ENCODE results near the gene CITED2.
A peak's percentile ranks its signal among the peaks of the same experiment; 100 is the strongest.

The CITED2 gene

GRCh38 chr6:139356924-139357323, 17.5 kb downstream of the CITED2 start:
- Histone ChIP-seq H3K27me3 (ENCODE audit: insufficient read depth, low read length, poor library complexity) (no peaks in the 10 kb centered on the region), H3K23ac (ENCODE audit: low read length) (no peak overlapping the region), H3K79me1 (ENCODE audit: low read length) (no peaks in the 10 kb centered on the region), H3K9ac (ENCODE audit: low read length) (no peak overlapping the region), H3K18ac (ENCODE audit: low read length) (no peak overlapping the region), H3K36me3 (ENCODE audit: control insufficient read depth, insufficient read depth, low read length) (no peaks in the 10 kb centered on the region), H3K4me3 (ENCODE audit: low read length) (no peak overlapping the region), H3K4me1 (ENCODE audit: control insufficient read depth, low read depth, low read length) (no peaks in the 10 kb centered on the region), H4K8ac (ENCODE audit: low read depth, low read length) (no peak overlapping the region), H2AK5ac (ENCODE audit: low read length) (no peak overlapping the region), H2BK15ac (replicated peaks; ENCODE audit: low read depth) (no peak overlapping the region), H2BK5ac (ENCODE audit: low read length) (no peak overlapping the region), H4K5ac (ENCODE audit: low read length) (no peak overlapping the region), H2BK120ac (ENCODE audit: low read depth, low read length) (no peak overlapping the region), H3K79me2 (ENCODE audit: control insufficient read depth, insufficient read depth, low read length) (no peaks in the 10 kb centered on the region), H3K27ac (ENCODE audit: low read depth, low read length) (no peak overlapping the region), H3K4me2 (ENCODE audit: low read length) (no peak overlapping the region), H3K56ac (ENCODE audit: low read length) (no peak overlapping the region), H3K4ac (ENCODE audit: low read depth, low read length) (no peak overlapping the region)
- DNase-seq, result no peak
- no CpG with 5 or more reads among the region's 2 CpGs for WGBS (ENCODE audit: extremely low coverage, insufficient coverage, low lambda C conversion rate)

GRCh38 chr6:139355777-139356445, 18.5 kb downstream of the CITED2 start:
- no peak overlapping the region for H3K9ac ChIP-seq (ENCODE audit: low read length)
- H3K4me1 ChIP-seq (ENCODE audit: control insufficient read depth, low read depth, low read length), result no peaks in the 10 kb centered on the region
- no peak overlapping the region for H3K18ac ChIP-seq (ENCODE audit: low read length)
- no peak overlapping the region for H2BK120ac ChIP-seq (ENCODE audit: low read depth, low read length)
- peak overlapping the region; percentile 16 for H3K4ac ChIP-seq (ENCODE audit: low read depth, low read length)
- no peak overlapping the region for H3K27ac ChIP-seq (ENCODE audit: low read depth, low read length)
- no peak overlapping the region for H2AK5ac ChIP-seq (ENCODE audit: low read length)
- H3K4me3 ChIP-seq (ENCODE audit: low read length), result no peak overlapping the region
- H4K5ac ChIP-seq (ENCODE audit: low read length), result no peak overlapping the region
- no peak overlapping the region for H3K4me2 ChIP-seq (ENCODE audit: low read length)
- no peaks in the 10 kb centered on the region for H3K79me2 ChIP-seq (ENCODE audit: control insufficient read depth, insufficient read depth, low read length)
- H3K23ac ChIP-seq (ENCODE audit: low read length), result no peak overlapping the region
- H4K8ac ChIP-seq (ENCODE audit: low read depth, low read length), result no peak overlapping the region
- no peak overlapping the region for H2BK15ac ChIP-seq (replicated peaks; ENCODE audit: low read depth)
- H2BK5ac ChIP-seq (ENCODE audit: low read length), result no peak overlapping the region
- DNase-seq, result no peak
- H3K36me3 ChIP-seq (ENCODE audit: control insufficient read depth, insufficient read depth, low read length), result no peaks in the 10 kb centered on the region
- no peak overlapping the region for H3K56ac ChIP-seq (ENCODE audit: low read length)
- H3K79me1 ChIP-seq (ENCODE audit: low read length), result no peaks in the 10 kb centered on the region
- WGBS (ENCODE audit: extremely low coverage, insufficient coverage, low lambda C conversion rate), result no CpG with 5 or more reads among the region's 7 CpGs
- no peaks in the 10 kb centered on the region for H3K27me3 ChIP-seq (ENCODE audit: insufficient read depth, low read length, poor library complexity)

GRCh38 chr6:139355172-139355571, 19.3 kb downstream of the CITED2 start:
- H2BK120ac ChIP-seq (ENCODE audit: low read depth, low read length), result no peak overlapping the region
- no peak overlapping the region for H3K56ac ChIP-seq (ENCODE audit: low read length)
- no peak overlapping the region for H3K27ac ChIP-seq (ENCODE audit: low read depth, low read length)
- H2BK15ac ChIP-seq (replicated peaks; ENCODE audit: low read depth), result no peak overlapping the region
- H3K4me3 ChIP-seq (ENCODE audit: low read length), result no peak overlapping the region
- no peaks in the 10 kb centered on the region for H3K79me2 ChIP-seq (ENCODE audit: control insufficient read depth, insufficient read depth, low read length)
- H3K4ac ChIP-seq (ENCODE audit: low read depth, low read length), result no peak overlapping the region
- H4K5ac ChIP-seq (ENCODE audit: low read length), result no peak overlapping the region
- no peak overlapping the region for H3K4me2 ChIP-seq (ENCODE audit: low read length)
- H3K23ac ChIP-seq (ENCODE audit: low read length), result no peak overlapping the region
- H3K79me1 ChIP-seq (ENCODE audit: low read length), result no peaks in the 10 kb centered on the region
- no peaks in the 10 kb centered on the region for H3K27me3 ChIP-seq (ENCODE audit: insufficient read depth, low read length, poor library complexity)
- WGBS (ENCODE audit: extremely low coverage, insufficient coverage, low lambda C conversion rate), result no CpG with 5 or more reads among the region's 2 CpGs
- H2AK5ac ChIP-seq (ENCODE audit: low read length), result no peak overlapping the region
- no peak overlapping the region for H3K18ac ChIP-seq (ENCODE audit: low read length)
- no peak overlapping the region for H4K8ac ChIP-seq (ENCODE audit: low read depth, low read length)
- H3K9ac ChIP-seq (ENCODE audit: low read length), result no peak overlapping the region
- no peak overlapping the region for H2BK5ac ChIP-seq (ENCODE audit: low read length)
- H3K4me1 ChIP-seq (ENCODE audit: control insufficient read depth, low read depth, low read length), result no peaks in the 10 kb centered on the region
- no peak for DNase-seq
- no peaks in the 10 kb centered on the region for H3K36me3 ChIP-seq (ENCODE audit: control insufficient read depth, insufficient read depth, low read length)

GRCh38 chr6:139354189-139354588, 20.3 kb downstream of the CITED2 start:
- no peak overlapping the region for H3K4me3 ChIP-seq (ENCODE audit: low read length)
- no peak overlapping the region for H3K27ac ChIP-seq (ENCODE audit: low read depth, low read length)
- H4K8ac ChIP-seq (ENCODE audit: low read depth, low read length), result no peak overlapping the region
- DNase-seq, result no peak
- no peak overlapping the region for H3K4me2 ChIP-seq (ENCODE audit: low read length)
- no peak overlapping the region for H3K56ac ChIP-seq (ENCODE audit: low read length)
- H2AK5ac ChIP-seq (ENCODE audit: low read length), result no peak overlapping the region
- H3K23ac ChIP-seq (ENCODE audit: low read length), result no peak overlapping the region
- no peak overlapping the region for H4K5ac ChIP-seq (ENCODE audit: low read length)
- H3K36me3 ChIP-seq (ENCODE audit: control insufficient read depth, insufficient read depth, low read length), result no peaks in the 10 kb centered on the region
- no peaks in the 10 kb centered on the region for H3K27me3 ChIP-seq (ENCODE audit: insufficient read depth, low read length, poor library complexity)
- H3K79me1 ChIP-seq (ENCODE audit: low read length), result no peaks in the 10 kb centered on the region
- no peak overlapping the region for H3K18ac ChIP-seq (ENCODE audit: low read length)
- H3K9ac ChIP-seq (ENCODE audit: low read length), result no peak overlapping the region
- H3K79me2 ChIP-seq (ENCODE audit: control insufficient read depth, insufficient read depth, low read length), result no peaks in the 10 kb centered on the region
- no peak overlapping the region for H2BK5ac ChIP-seq (ENCODE audit: low read length)
- no peak overlapping the region for H2BK120ac ChIP-seq (ENCODE audit: low read depth, low read length)
- no peaks in the 10 kb centered on the region for H3K4me1 ChIP-seq (ENCODE audit: control insufficient read depth, low read depth, low read length)
- WGBS (ENCODE audit: extremely low coverage, insufficient coverage, low lambda C conversion rate), result no CpG with 5 or more reads among the region's 4 CpGs
- no peak overlapping the region for H3K4ac ChIP-seq (ENCODE audit: low read depth, low read length)
- H2BK15ac ChIP-seq (replicated peaks; ENCODE audit: low read depth), result no peak overlapping the region

- H2BK5ac ChIP-seq (ENCODE audit: low read length), result no peak overlapping the region
- no peak overlapping the region for H3K9ac ChIP-seq (ENCODE audit: low read length)
- no peak overlapping the region for H3K56ac ChIP-seq (ENCODE audit: low read length)
- H3K4me1 ChIP-seq (ENCODE audit: control insufficient read depth, low read depth, low read length), result no peaks in the 10 kb centered on the region
- no peak overlapping the region for H2BK120ac ChIP-seq (ENCODE audit: low read depth, low read length)
- H3K23ac ChIP-seq (ENCODE audit: low read length), result no peak overlapping the region
- no peak overlapping the region for H3K27ac ChIP-seq (ENCODE audit: low read depth, low read length)
- H3K79me2 ChIP-seq (ENCODE audit: control insufficient read depth, insufficient read depth, low read length), result no peaks in the 10 kb centered on the region
- H3K36me3 ChIP-seq (ENCODE audit: control insufficient read depth, insufficient read depth, low read length), result no peaks in the 10 kb centered on the region
- no peak overlapping the region for H3K4me3 ChIP-seq (ENCODE audit: low read length)
- H3K27me3 ChIP-seq (ENCODE audit: insufficient read depth, low read length, poor library complexity), result no peaks in the 10 kb centered on the region
- no peak overlapping the region for H3K18ac ChIP-seq (ENCODE audit: low read length)
- no CpG with 5 or more reads among the region's 5 CpGs for WGBS (ENCODE audit: extremely low coverage, insufficient coverage, low lambda C conversion rate)
- no peak overlapping the region for H2AK5ac ChIP-seq (ENCODE audit: low read length)
- no peak overlapping the region for H4K8ac ChIP-seq (ENCODE audit: low read depth, low read length)
- no peak overlapping the region for H2BK15ac ChIP-seq (replicated peaks; ENCODE audit: low read depth)
- H4K5ac ChIP-seq (ENCODE audit: low read length), result no peak overlapping the region
- no peaks in the 10 kb centered on the region for H3K79me1 ChIP-seq (ENCODE audit: low read length)
- no peak for DNase-seq
- H3K4ac ChIP-seq (ENCODE audit: low read depth, low read length), result no peak overlapping the region
- no peak overlapping the region for H3K4me2 ChIP-seq (ENCODE audit: low read length)
Measured at GRCh38 chr6:139349464-139350020, 24.9 kb downstream of the CITED2 start.

- H2BK120ac ChIP-seq (ENCODE audit: low read depth, low read length), result no peak overlapping the region
- H3K4ac ChIP-seq (ENCODE audit: low read depth, low read length), result no peak overlapping the region
- no peaks in the 10 kb centered on the region for H3K36me3 ChIP-seq (ENCODE audit: control insufficient read depth, insufficient read depth, low read length)
- no peak overlapping the region for H2BK5ac ChIP-seq (ENCODE audit: low read length)
- no peaks in the 10 kb centered on the region for H3K79me2 ChIP-seq (ENCODE audit: control insufficient read depth, insufficient read depth, low read length)
- no peaks in the 10 kb centered on the region for H3K4me1 ChIP-seq (ENCODE audit: control insufficient read depth, low read depth, low read length)
- H4K8ac ChIP-seq (ENCODE audit: low read depth, low read length), result no peak overlapping the region
- H3K4me2 ChIP-seq (ENCODE audit: low read length), result no peak overlapping the region
- no peak overlapping the region for H3K23ac ChIP-seq (ENCODE audit: low read length)
- WGBS (ENCODE audit: extremely low coverage, insufficient coverage, low lambda C conversion rate), result no CpG with 5 or more reads among the region's 2 CpGs
- H3K9ac ChIP-seq (ENCODE audit: low read length), result no peak overlapping the region
- H3K18ac ChIP-seq (ENCODE audit: low read length), result no peak overlapping the region
- H2BK15ac ChIP-seq (replicated peaks; ENCODE audit: low read depth), result no peak overlapping the region
- H3K4me3 ChIP-seq (ENCODE audit: low read length), result no peak overlapping the region
- no peak for DNase-seq
- H2AK5ac ChIP-seq (ENCODE audit: low read length), result no peak overlapping the region
- no peaks in the 10 kb centered on the region for H3K79me1 ChIP-seq (ENCODE audit: low read length)
- H4K5ac ChIP-seq (ENCODE audit: low read length), result no peak overlapping the region
- H3K27ac ChIP-seq (ENCODE audit: low read depth, low read length), result no peak overlapping the region
- no peak overlapping the region for H3K56ac ChIP-seq (ENCODE audit: low read length)
- no peaks in the 10 kb centered on the region for H3K27me3 ChIP-seq (ENCODE audit: insufficient read depth, low read length, poor library complexity)
Measured at GRCh38 chr6:139346392-139346791, 28.1 kb downstream of the CITED2 start.

Measured in mesendoderm (in vitro differentiated cells).